Upper lobe of right lung (tissue), 1 donor: ENCODE measurements around the gene SORL1. TPM values are rescaled to one million over a fixed set of nuclear protein-coding genes. Genes with fewer than 3 reads are reported as not detected.

Experiments used
- ATAC-seq: fragments of 200-7000 bp; cut with Tn5 transposase; one replicate; pipeline ENCODE4 v1.9.1; 2020; ENCODE audit warnings: mild to moderate bottlenecking, moderate library complexity
- DNase-seq: peaks from one replicate; pipeline ENCODE4 v3.0.0-alpha.2; 2020
- H3K27ac ChIP-seq: fragments of 200-600 bp; one replicate; pipeline ENCODE4 v1.8.0; 2022
- H3K27me3 ChIP-seq: fragments of 200-600 bp; one replicate; pipeline ENCODE4 v1.8.0; 2022; ENCODE audit warnings: mild to moderate bottlenecking
- H3K36me3 ChIP-seq: fragments of 200-600 bp; one replicate; pipeline ENCODE4 v1.8.0; 2022
- H3K4me1 ChIP-seq: fragments of 200-600 bp; one replicate; pipeline ENCODE4 v1.8.0; 2022
- H3K4me3 ChIP-seq: fragments of 200-600 bp; one replicate; pipeline ENCODE4 v1.8.0; 2022; ENCODE audit warnings: mild to moderate bottlenecking
- H3K9me3 ChIP-seq: fragments of 200-600 bp; one replicate; pipeline ENCODE4 v1.8.0; 2022
- intact Hi-C: fragments of 100-400 bp; cut with DNase I; formaldehyde crosslinking; loops from one replicate; pipeline ENCODE4 v1.11.0; 2022
- total RNA-seq: library from RNA; stranded (reverse); fragmentation: NEBNext Ultra II Directional; extraction: Animal tissue kit (Norgen Biotek cat#: 25700); gene quantifications from one replicate; pipeline ENCODE4 v1.2.1, GENCODE V29; 2021
- TF ChIP-seq, protein P1 (sequence below): fragments of 200-600 bp; IDR thresholded peaks from one replicate; pipeline ENCODE4 v1.8.0; 2022; ENCODE audit warnings: antibody characterized with exemption
- donor health status: DM: no; HTN: yes; CAD: no; lungs with severe emphysema.

The SORL1 gene
- total RNA-seq, 1 donor from 2014 or later: 48.3 TPM

DNA sequence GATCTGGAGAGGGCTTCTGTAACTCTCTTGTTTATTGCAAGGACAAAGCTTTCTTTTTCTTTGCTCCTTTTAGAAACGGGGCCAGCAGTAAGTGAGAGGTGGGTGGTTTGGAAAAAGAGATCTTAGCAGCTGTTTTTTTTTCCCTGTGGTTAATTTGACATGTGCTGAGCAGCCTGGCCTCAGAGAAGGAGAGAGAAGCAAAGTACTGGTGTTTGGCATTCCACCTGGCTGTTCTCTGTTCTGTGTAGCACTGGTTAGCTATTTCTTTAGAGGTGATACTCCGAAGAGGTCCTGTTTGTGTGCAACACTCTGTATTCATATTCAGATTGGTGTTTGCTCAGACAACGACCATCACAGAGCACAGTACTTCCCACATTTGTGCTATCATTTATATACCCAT lies 81.5 kb downstream of the SORL1 start:
- DNase-seq (no peak), ATAC-seq (no peak)
- Histone ChIP-seq H3K9me3 (peaks cover 10% of the 10 kb centered on the region), H3K27me3 (no peaks in the 10 kb centered on the region), H3K27ac (no peak overlapping the region), H3K36me3 (no peaks in the 10 kb centered on the region), H3K4me3 (no peak overlapping the region), H3K4me1 (no peaks in the 10 kb centered on the region)
- TF ChIP-seq, protein P1, sequence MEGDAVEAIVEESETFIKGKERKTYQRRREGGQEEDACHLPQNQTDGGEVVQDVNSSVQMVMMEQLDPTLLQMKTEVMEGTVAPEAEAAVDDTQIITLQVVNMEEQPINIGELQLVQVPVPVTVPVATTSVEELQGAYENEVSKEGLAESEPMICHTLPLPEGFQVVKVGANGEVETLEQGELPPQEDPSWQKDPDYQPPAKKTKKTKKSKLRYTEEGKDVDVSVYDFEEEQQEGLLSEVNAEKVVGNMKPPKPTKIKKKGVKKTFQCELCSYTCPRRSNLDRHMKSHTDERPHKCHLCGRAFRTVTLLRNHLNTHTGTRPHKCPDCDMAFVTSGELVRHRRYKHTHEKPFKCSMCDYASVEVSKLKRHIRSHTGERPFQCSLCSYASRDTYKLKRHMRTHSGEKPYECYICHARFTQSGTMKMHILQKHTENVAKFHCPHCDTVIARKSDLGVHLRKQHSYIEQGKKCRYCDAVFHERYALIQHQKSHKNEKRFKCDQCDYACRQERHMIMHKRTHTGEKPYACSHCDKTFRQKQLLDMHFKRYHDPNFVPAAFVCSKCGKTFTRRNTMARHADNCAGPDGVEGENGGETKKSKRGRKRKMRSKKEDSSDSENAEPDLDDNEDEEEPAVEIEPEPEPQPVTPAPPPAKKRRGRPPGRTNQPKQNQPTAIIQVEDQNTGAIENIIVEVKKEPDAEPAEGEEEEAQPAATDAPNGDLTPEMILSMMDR: no peak
- intact Hi-C loops: no loop called here

DNA sequence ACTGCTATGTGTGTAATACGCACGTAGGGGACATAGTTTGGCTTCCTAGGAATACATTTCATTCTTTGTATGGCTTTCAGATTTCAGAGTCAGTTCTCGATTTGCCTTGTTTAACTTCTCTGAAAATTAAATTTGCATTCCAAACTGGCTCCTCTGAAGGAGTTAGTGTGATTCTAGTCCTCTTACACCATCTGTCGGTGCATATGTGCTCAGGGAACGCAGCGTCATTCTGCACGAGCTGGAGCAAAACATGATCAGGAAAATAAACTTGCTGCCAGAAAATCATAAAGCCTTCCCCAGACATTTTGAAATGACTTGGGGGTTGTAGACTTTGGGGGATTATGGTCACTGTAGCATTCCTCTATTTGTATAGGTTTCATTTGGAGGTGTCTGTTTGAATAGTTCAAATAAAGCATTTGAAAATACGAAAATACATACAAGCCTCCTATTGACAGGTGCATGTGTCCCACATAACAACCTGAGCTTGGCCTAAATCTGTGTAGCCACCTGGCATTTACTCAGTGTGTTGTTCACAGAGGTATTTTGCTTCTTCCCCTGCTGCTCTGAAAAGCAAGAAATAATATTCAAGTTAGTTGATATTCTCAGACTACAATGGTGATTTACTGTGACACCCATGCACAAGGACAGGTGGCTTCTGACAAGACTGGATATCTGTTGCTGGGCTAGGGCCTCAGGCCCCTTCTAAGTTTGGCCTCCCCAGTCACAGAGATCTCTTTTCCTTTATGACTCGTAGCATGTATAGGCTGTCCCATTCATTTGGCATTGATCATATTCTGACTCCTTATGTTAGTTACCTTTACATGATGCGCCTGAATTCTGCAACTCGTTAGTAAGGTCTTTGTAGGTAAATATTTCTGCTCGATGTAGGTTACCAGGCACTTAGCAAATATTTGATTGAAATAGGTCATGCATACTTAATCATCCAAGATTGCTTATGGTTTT lies 82.3 kb downstream of the SORL1 start:
- Histone ChIP-seq H3K27me3 (no peaks in the 10 kb centered on the region), H3K36me3 (no peaks in the 10 kb centered on the region), H3K4me1 (no peaks in the 10 kb centered on the region), H3K4me3 (no peak overlapping the region), H3K9me3 (peaks cover 10% of the 10 kb centered on the region), H3K27ac (no peak overlapping the region)
- intact Hi-C loops: no loop called here
- DNase-seq (no peak), ATAC-seq (no peak)
- TF ChIP-seq, protein P1: peak; percentile 28

DNA sequence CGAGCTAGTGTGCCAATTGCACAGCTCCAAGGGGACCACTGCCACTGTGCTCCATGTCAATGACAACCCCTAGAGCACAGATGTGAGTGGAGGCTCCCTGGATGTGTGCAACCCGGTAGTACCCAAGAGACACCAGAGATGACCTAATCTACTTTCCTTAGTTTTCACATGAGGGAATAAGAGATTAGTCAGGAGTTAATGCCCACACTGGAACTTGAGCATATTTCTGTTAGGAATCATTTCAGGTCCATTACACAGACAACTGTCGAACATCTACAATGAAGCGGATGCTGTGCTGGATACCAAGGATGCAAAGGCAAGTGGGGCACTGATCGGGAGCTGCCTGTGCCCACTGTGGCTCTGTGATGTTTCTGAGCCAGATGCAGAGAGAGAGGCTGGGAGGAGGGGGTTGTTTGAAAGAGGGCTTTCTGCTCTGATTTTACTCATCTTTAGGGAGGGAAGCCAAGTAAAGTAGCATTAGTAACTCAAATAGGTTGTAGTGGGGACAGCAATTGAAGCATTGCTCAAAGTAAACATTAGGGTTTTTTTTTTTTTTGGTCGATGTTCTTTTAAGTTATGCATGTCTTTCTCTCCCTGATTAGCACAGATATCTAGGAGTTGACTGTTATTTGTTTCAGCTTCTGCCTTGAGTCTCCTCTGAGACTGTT lies 83.1 kb downstream of the SORL1 start:
- peaks cover 4% of the 10 kb centered on the region for H3K9me3 ChIP-seq
- no peak overlapping the region for H3K27ac ChIP-seq
- H3K27me3 ChIP-seq: no peaks in the 10 kb centered on the region
- H3K36me3 ChIP-seq: no peaks in the 10 kb centered on the region
- ATAC-seq: no peak
- no peak for DNase-seq
- TF ChIP-seq, protein P1: no peak
- H3K4me1 ChIP-seq: no peaks in the 10 kb centered on the region
- H3K4me3 ChIP-seq: no peak overlapping the region
- intact Hi-C loops: no loop called here

DNA sequence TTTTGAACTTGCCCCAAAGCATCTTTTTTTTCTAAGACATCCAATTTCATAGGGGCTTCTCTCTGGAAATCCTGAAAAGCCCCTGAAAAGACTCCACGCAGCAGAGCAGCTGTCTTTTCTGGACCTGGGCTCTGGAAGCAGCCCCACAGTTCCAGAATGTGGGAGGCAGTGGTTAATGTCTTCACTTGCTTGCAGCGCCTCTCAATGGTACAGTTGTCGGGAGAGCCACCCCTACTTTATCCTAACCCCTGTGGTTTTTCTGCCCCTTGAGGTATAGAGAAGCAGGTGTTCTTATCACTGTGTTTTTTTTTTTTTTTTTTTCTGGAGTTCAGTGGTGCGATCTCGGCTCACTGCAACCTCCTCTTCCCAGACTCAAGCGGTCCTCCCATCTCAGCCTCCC lies 84.0 kb downstream of the SORL1 start:
- no peaks in the 10 kb centered on the region for H3K4me1 ChIP-seq
- H3K27ac ChIP-seq: no peak overlapping the region
- H3K4me3 ChIP-seq: no peak overlapping the region
- intact Hi-C loops: no loop called here
- no peak for DNase-seq
- TF ChIP-seq, protein P1: no peak
- H3K36me3 ChIP-seq: no peaks in the 10 kb centered on the region
- no peaks in the 10 kb centered on the region for H3K9me3 ChIP-seq
- H3K27me3 ChIP-seq: no peaks in the 10 kb centered on the region
- ATAC-seq: no peak

DNA sequence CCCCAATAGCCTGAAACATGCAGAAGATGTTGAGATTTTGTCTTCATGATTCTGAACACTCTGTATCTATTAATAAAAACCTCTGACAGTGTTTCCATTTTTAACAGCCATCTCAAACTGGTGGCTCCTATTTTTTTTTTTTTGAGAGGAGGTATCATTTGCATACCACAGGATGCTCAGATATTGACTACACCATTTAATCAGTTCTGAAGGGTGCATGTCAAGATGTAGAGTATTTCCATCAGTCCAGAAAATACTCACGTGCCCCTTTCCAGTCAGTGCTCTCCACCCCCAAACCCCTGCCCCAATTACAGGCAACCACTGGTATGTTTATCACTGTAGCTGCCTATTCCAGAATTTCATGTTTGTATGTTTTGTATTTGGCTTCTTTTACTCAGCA lies 85.9 kb downstream of the SORL1 start:
- no peaks in the 10 kb centered on the region for H3K36me3 ChIP-seq
- TF ChIP-seq, protein P1: no peak
- intact Hi-C loops: no loop called here
- no peak overlapping the region for H3K4me3 ChIP-seq
- H3K27me3 ChIP-seq: no peaks in the 10 kb centered on the region
- no peak overlapping the region for H3K27ac ChIP-seq
- H3K9me3 ChIP-seq: no peaks in the 10 kb centered on the region
- no peak for ATAC-seq
- DNase-seq: no peak
- no peaks in the 10 kb centered on the region for H3K4me1 ChIP-seq
